Kidney (tissue), 14 donors: Measurements from ENCODE around the gene TUNAR. TPM values are rescaled to one million over a fixed set of nuclear protein-coding genes. Genes with fewer than 3 reads are reported as not detected.
A peak's percentile ranks its signal among the peaks of the same experiment; 100 is the strongest.

Experiments
- DNase-seq, 5 donors: peaks; one replicate each; pipeline ENCODE4 v3.0.0-alpha.2; 2013 to 2020
- FAIRE-seq: peaks from 2 replicates; lab custom pipeline; 2012; peaks lifted over from hg19 to GRCh38; lab: Jason Lieb, UNC
- H3K27ac ChIP-seq, 2 donors: one replicate each; pipeline ENCODE4 v1.7.0; 2013; ENCODE audit warnings: low read depth in 2 of 2, low read length in 2 of 2, inconsistent platforms in 1 of 2
- H3K27me3 ChIP-seq: one replicate; pipeline ENCODE4 v1.7.1; 2013; ENCODE audit warnings: low read length, inconsistent platforms; ENCODE audit not compliant: control insufficient read depth, insufficient read depth
- H3K36me3 ChIP-seq, 3 donors: one replicate each; pipeline versions ENCODE4 v1.7.0 to v1.7.1; 2013; ENCODE audit warnings: low read length in 3 of 3, control low read depth in 1 of 3, inconsistent platforms in 1 of 3; ENCODE audit not compliant: insufficient read depth in 3 of 3, control insufficient read depth in 2 of 3
- H3K4me1 ChIP-seq, 3 donors: one replicate each; pipeline versions ENCODE4 v1.7.0 to v1.7.1; 2013; ENCODE audit warnings: low read length in 3 of 3, inconsistent platforms in 1 of 3, low read depth in 1 of 3; ENCODE audit not compliant: control insufficient read depth in 2 of 3, insufficient read depth in 2 of 3
- H3K4me3 ChIP-seq, 3 donors: one replicate each; pipeline versions ENCODE4 v1.7.0 to v1.8.1; 2013; ENCODE audit warnings: low read length in 3 of 3, control low read depth in 1 of 3, inconsistent platforms in 1 of 3
- H3K9ac ChIP-seq, 3 donors: one replicate each; pipeline versions ENCODE4 v1.7.0 to v1.7.1; 2013; ENCODE audit warnings: low read length in 3 of 3, control low read depth in 1 of 3, inconsistent platforms in 1 of 3
- H3K9me3 ChIP-seq, 3 donors: one replicate each; pipeline versions ENCODE4 v1.7.0 to v1.7.1; 2013; ENCODE audit warnings: low read length in 3 of 3, control low read depth in 1 of 3, inconsistent platforms in 1 of 3; ENCODE audit not compliant: control insufficient read depth in 2 of 3, insufficient read depth in 1 of 3
- CTCF ChIP-seq: IDR thresholded peaks from 3 replicates; pipeline ENCODE4 v1.5.1; 2012; ENCODE audit warnings: mild to moderate bottlenecking, moderate library complexity, borderline replicate concordance; ENCODE audit not compliant: insufficient read depth; ENCODE audit errors: extremely low read depth
- intact Hi-C: fragments of 100-400 bp; cut with DNase I; formaldehyde crosslinking; loops from one replicate; pipeline ENCODE4 v1.11.1; 2022
- polyA plus RNA-seq: library from polyadenylated mRNA; stranded (reverse); fragments of 350-450 nt; fragmentation: Illumina TruSeq; extraction: RNeasy Lipid Tissue Mini Kit (QIAGEN cat#74804); gene quantifications from one replicate; pipeline ENCODE4 v1.2.3, GENCODE V29; 2014; ENCODE audit warnings: low read depth, low replicate concordance; ENCODE audit not compliant: insufficient read depth
- total RNA-seq: library from RNA; stranded (reverse); fragmentation: NEBNext Ultra II Directional; extraction: Animal tissue kit (Norgen Biotek cat#: 25700); gene quantifications from one replicate; pipeline ENCODE4 v1.2.1, GENCODE V29; 2021
- donor health status: control.
- donor health status: control.
- donor health status: control.
- donor health status: control.
- donor health status: control.
- donor health status: DM: yes; HTN: yes; CAD: no.
- donor health status: Normal renal cell carcinoma (clear cell type).

Gene TUNAR
- total and polyA plus RNA-seq, 2 donors from 2014 or later, result 0.82 TPM; not detected in 1

- intact Hi-C loops, result no loop called here
- H3K36me3 ChIP-seq, result no peaks in the 10 kb centered on the region
- peaks cover 2% of the 10 kb centered on the region for H3K27me3 ChIP-seq
- H3K9me3 ChIP-seq, result no peaks in the 10 kb centered on the region
- TF ChIP-seq CTCF, result no peak
- DNase-seq, result no peak
- no peak overlapping the region for H3K4me3 ChIP-seq
- H3K9ac ChIP-seq, result no peak overlapping the region
- FAIRE-seq, result no peak
- H3K4me1 ChIP-seq, result no peaks in the 10 kb centered on the region
- no peak overlapping the region for H3K27ac ChIP-seq
Observed at GRCh38 chr14:95884377-95884776, 7.7 kb downstream of the TUNAR start.

GRCh38 chr14:95885278-95885677 lies 8.6 kb downstream of the TUNAR start:
- Histone ChIP-seq H3K4me1 (no peaks in the 10 kb centered on the region), H3K4me3 (no peak overlapping the region), H3K36me3 (no peaks in the 10 kb centered on the region), H3K27me3 (no peaks in the 10 kb centered on the region), H3K27ac (no peak overlapping the region), H3K9ac (no peak overlapping the region), H3K9me3 (no peaks in the 10 kb centered on the region)
- DNase-seq (no peak), FAIRE-seq (no peak)
- TF ChIP-seq CTCF, result no peak
- intact Hi-C loops, result no loop called here

GRCh38 chr14:95885866-95886265 lies 9.2 kb downstream of the TUNAR start:
- intact Hi-C loops, result no loop called here

More at GRCh38 chr14:95885866-95886265, 9.2 kb downstream of the TUNAR start:
- H3K27me3 ChIP-seq, result no peaks in the 10 kb centered on the region
- TF ChIP-seq CTCF, result no peak
- H3K4me3 ChIP-seq, result no peak overlapping the region
- no peaks in the 10 kb centered on the region for H3K4me1 ChIP-seq
- peak in 1 of 5 donors; percentile 80 for DNase-seq
- H3K9me3 ChIP-seq, result no peaks in the 10 kb centered on the region
- FAIRE-seq, result no peak
- H3K36me3 ChIP-seq, result no peaks in the 10 kb centered on the region
- no peak overlapping the region for H3K9ac ChIP-seq
- H3K27ac ChIP-seq, result no peak overlapping the region
